PFSK-1 (cell line): ENCODE data around the gene DHX16.

Experiments used
- FOXP2 ChIP-seq: optimal IDR thresholded peaks from 2 replicates; pipeline ENCODE3; 2011; ENCODE audit warnings: borderline replicate concordance, control low read depth, inconsistent platforms; ENCODE audit not compliant: insufficient read depth; ENCODE audit errors: extremely low read length, extremely low read depth
- POLR2AphosphoS5 ChIP-seq: IDR thresholded peaks from 2 replicates; pipeline ENCODE4 v1.6.1; 2012; ENCODE audit warnings: low read depth, mild to moderate bottlenecking, control low read depth, low read length, moderate library complexity
- SIN3A ChIP-seq: IDR thresholded peaks from 2 replicates; pipeline ENCODE4 v1.6.1; 2012; ENCODE audit warnings: mild to moderate bottlenecking, low read length, moderate library complexity, borderline replicate concordance; ENCODE audit not compliant: insufficient read depth
- TAF1 ChIP-seq: IDR thresholded peaks from 2 replicates; pipeline ENCODE4 v1.6.1; 2012; ENCODE audit warnings: low read length, control low read depth, borderline replicate concordance; ENCODE audit not compliant: insufficient read depth
- TF ChIP-seq, protein P1 (sequence below), 2 experiments: IDR thresholded peaks; 2 replicates each; pipeline versions ENCODE4 v1.6.1 to v1.8.0; 2011 to 2012; ENCODE audit warnings: low read depth in 2 of 2, low read length in 2 of 2, control low read depth in 1 of 2, inconsistent platforms in 1 of 2, mild to moderate bottlenecking in 1 of 2, moderate library complexity in 1 of 2; ENCODE audit not compliant: insufficient read depth in 1 of 2

GRCh38 chr6:30703011-30703410 is 30.2 kb upstream of the DHX16 start:
- TF ChIP-seq TAF1 (no peak), POLR2AphosphoS5 (no peak), FOXP2 (no peak), SIN3A (no peak)
- TF ChIP-seq, protein P1, sequence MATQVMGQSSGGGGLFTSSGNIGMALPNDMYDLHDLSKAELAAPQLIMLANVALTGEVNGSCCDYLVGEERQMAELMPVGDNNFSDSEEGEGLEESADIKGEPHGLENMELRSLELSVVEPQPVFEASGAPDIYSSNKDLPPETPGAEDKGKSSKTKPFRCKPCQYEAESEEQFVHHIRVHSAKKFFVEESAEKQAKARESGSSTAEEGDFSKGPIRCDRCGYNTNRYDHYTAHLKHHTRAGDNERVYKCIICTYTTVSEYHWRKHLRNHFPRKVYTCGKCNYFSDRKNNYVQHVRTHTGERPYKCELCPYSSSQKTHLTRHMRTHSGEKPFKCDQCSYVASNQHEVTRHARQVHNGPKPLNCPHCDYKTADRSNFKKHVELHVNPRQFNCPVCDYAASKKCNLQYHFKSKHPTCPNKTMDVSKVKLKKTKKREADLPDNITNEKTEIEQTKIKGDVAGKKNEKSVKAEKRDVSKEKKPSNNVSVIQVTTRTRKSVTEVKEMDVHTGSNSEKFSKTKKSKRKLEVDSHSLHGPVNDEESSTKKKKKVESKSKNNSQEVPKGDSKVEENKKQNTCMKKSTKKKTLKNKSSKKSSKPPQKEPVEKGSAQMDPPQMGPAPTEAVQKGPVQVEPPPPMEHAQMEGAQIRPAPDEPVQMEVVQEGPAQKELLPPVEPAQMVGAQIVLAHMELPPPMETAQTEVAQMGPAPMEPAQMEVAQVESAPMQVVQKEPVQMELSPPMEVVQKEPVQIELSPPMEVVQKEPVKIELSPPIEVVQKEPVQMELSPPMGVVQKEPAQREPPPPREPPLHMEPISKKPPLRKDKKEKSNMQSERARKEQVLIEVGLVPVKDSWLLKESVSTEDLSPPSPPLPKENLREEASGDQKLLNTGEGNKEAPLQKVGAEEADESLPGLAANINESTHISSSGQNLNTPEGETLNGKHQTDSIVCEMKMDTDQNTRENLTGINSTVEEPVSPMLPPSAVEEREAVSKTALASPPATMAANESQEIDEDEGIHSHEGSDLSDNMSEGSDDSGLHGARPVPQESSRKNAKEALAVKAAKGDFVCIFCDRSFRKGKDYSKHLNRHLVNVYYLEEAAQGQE (IDR thresholded peaks at IDR 0.05; ENCODE audit: insufficient read depth in 1 of 2, low read depth in 2 of 2, low read length in 2 of 2) = no peak
